Measurements from ENCODE around the gene SRSF4. TPM values are rescaled to one million over a fixed set of nuclear protein-coding genes. Genes with fewer than 3 reads are reported as not detected.

SRSF4 gene
- total RNA-seq, 3 donors from 2014 or later (not counting 1 experiment from before 2014, with no cell fraction given) = 90.2 to 114 (median 101) TPM

- Histone ChIP-seq H3K36me3 (ENCODE audit: control insufficient read depth, insufficient read depth, low read length) (peaks cover 12% of the 10 kb centered on the region), H3K4me1 (ENCODE audit: control insufficient read depth, insufficient read depth, low read length) (no peaks in the 10 kb centered on the region), H3K27ac (ENCODE audit: low read length) (no peak overlapping the region), H3K4me3 (ENCODE audit: low read length) (no peak overlapping the region), H3K27me3 (ENCODE audit: control insufficient read depth, insufficient read depth, low read length) (no peaks in the 10 kb centered on the region), H3K9me3 (ENCODE audit: control insufficient read depth, insufficient read depth, low read length) (no peaks in the 10 kb centered on the region)
- no peaks in the 10 kb centered on the region for H3K9me3 Mint-ChIP-seq
- TF ChIP-seq, protein P1, sequence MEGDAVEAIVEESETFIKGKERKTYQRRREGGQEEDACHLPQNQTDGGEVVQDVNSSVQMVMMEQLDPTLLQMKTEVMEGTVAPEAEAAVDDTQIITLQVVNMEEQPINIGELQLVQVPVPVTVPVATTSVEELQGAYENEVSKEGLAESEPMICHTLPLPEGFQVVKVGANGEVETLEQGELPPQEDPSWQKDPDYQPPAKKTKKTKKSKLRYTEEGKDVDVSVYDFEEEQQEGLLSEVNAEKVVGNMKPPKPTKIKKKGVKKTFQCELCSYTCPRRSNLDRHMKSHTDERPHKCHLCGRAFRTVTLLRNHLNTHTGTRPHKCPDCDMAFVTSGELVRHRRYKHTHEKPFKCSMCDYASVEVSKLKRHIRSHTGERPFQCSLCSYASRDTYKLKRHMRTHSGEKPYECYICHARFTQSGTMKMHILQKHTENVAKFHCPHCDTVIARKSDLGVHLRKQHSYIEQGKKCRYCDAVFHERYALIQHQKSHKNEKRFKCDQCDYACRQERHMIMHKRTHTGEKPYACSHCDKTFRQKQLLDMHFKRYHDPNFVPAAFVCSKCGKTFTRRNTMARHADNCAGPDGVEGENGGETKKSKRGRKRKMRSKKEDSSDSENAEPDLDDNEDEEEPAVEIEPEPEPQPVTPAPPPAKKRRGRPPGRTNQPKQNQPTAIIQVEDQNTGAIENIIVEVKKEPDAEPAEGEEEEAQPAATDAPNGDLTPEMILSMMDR (IDR thresholded peaks at IDR 0.05) = no peak
- 96% methylated on average over 1 of the region's 2 CpGs for WGBS (ENCODE audit: insufficient coverage)
- H3K27me3 Mint-ChIP-seq (ENCODE audit: low read depth in 2 of 2) = no peaks in the 10 kb centered on the region
- intact Hi-C loops (cut with micrococcal nuclease) = no loop called here
- peaks cover 0 to 5% of the 10 kb centered on the region in 2 donors for H3K4me1 Mint-ChIP-seq
- H3K4me3 Mint-ChIP-seq = no peak overlapping the region
- peaks cover 10% of the 10 kb centered on the region for H3K36me3 Mint-ChIP-seq
- DNase-seq (no peak), ATAC-seq (no peak)
- no peak overlapping the region for H3K27ac Mint-ChIP-seq
Observed at GRCh38 chr1:29217633-29218032, 35.9 kb upstream of the SRSF4 start.

- H3K36me3 ChIP-seq (ENCODE audit: control insufficient read depth, insufficient read depth, low read length) = peaks cover 21% of the 10 kb centered on the region
- TF ChIP-seq, protein P1 (IDR thresholded peaks at IDR 0.05) = no peak
- H3K27ac ChIP-seq (ENCODE audit: low read length) = no peak overlapping the region
- Mint-ChIP-seq H3K27me3 (ENCODE audit: low read depth in 2 of 2) (no peaks in the 10 kb centered on the region), H3K4me3 (no peak overlapping the region), H3K36me3 (peaks cover 10% of the 10 kb centered on the region), H3K27ac (no peak overlapping the region), H3K4me1 (peaks cover 0 to 1% of the 10 kb centered on the region in 2 donors), H3K9me3 (no peaks in the 10 kb centered on the region)
- no peaks in the 10 kb centered on the region for H3K9me3 ChIP-seq (ENCODE audit: control insufficient read depth, insufficient read depth, low read length)
- ATAC-seq (no peak), DNase-seq (no peak)
- no peaks in the 10 kb centered on the region for H3K27me3 ChIP-seq (ENCODE audit: control insufficient read depth, insufficient read depth, low read length)
- WGBS (ENCODE audit: insufficient coverage) = 97% methylated on average over 5 of the region's 5 CpGs
- no peaks in the 10 kb centered on the region for H3K4me1 ChIP-seq (ENCODE audit: control insufficient read depth, insufficient read depth, low read length)
- intact Hi-C loops (cut with micrococcal nuclease) = no loop called here
- no peak overlapping the region for H3K4me3 ChIP-seq (ENCODE audit: low read length)
Observed at GRCh38 chr1:29213055-29213454, 31.4 kb upstream of the SRSF4 start.

GRCh38 chr1:29211086-29212030 lies 29.7 kb upstream of the SRSF4 start:
- no peak for DNase-seq
- H3K36me3 ChIP-seq (ENCODE audit: control insufficient read depth, insufficient read depth, low read length) = peaks cover 21% of the 10 kb centered on the region
- H3K36me3 Mint-ChIP-seq = peaks cover 10% of the 10 kb centered on the region
- ATAC-seq = no peak
- H3K4me3 ChIP-seq (ENCODE audit: low read length) = no peak overlapping the region
- H3K27me3 ChIP-seq (ENCODE audit: control insufficient read depth, insufficient read depth, low read length) = no peaks in the 10 kb centered on the region
- H3K27ac Mint-ChIP-seq = no peak overlapping the region
- no peaks in the 10 kb centered on the region for H3K4me1 Mint-ChIP-seq
- H3K4me1 ChIP-seq (ENCODE audit: control insufficient read depth, insufficient read depth, low read length) = no peaks in the 10 kb centered on the region
- TF ChIP-seq, protein P1 (IDR thresholded peaks at IDR 0.05) = no peak
- H3K27me3 Mint-ChIP-seq (ENCODE audit: low read depth in 2 of 2) = no peaks in the 10 kb centered on the region
- no peaks in the 10 kb centered on the region for H3K9me3 ChIP-seq (ENCODE audit: control insufficient read depth, insufficient read depth, low read length)
- H3K4me3 Mint-ChIP-seq = no peak overlapping the region
- 89% methylated on average over 12 of the region's 12 CpGs for WGBS (ENCODE audit: insufficient coverage)
- no peak overlapping the region for H3K27ac ChIP-seq (ENCODE audit: low read length)
- intact Hi-C loops (cut with micrococcal nuclease) = no loop called here
- H3K9me3 Mint-ChIP-seq = no peaks in the 10 kb centered on the region

Data from natural killer cell (primary cell).